ENCODE data around the gene LTBP2.

Gene LTBP2

GRCh38 chr14:74524076-74524811, 87.8 kb downstream of the LTBP2 start:
- no peaks in the 10 kb centered on the region for H3K4me1 Mint-ChIP-seq (ENCODE audit: low read depth)
- no peak overlapping the region for H3K4me3 Mint-ChIP-seq
- H3K27ac Mint-ChIP-seq: no peak overlapping the region
- H3K9me3 Mint-ChIP-seq: no peaks in the 10 kb centered on the region
- H3K36me3 Mint-ChIP-seq (ENCODE audit: low read depth): no peaks in the 10 kb centered on the region
- no peak for DNase-seq
- H3K27me3 Mint-ChIP-seq: peaks cover 2% of the 10 kb centered on the region

GRCh38 chr14:74522740-74523139, 89.3 kb downstream of the LTBP2 start:
- Mint-ChIP-seq H3K4me3 (no peak overlapping the region), H3K9me3 (no peaks in the 10 kb centered on the region), H3K4me1 (ENCODE audit: low read depth) (no peaks in the 10 kb centered on the region), H3K27ac (no peak overlapping the region), H3K27me3 (peaks cover 2% of the 10 kb centered on the region), H3K36me3 (ENCODE audit: low read depth) (no peaks in the 10 kb centered on the region)
- DNase-seq: no peak

- Mint-ChIP-seq H3K9me3 (no peaks in the 10 kb centered on the region), H3K27ac (no peak overlapping the region), H3K36me3 (ENCODE audit: low read depth) (no peaks in the 10 kb centered on the region), H3K27me3 (peaks cover 2% of the 10 kb centered on the region), H3K4me1 (ENCODE audit: low read depth) (no peaks in the 10 kb centered on the region), H3K4me3 (no peak overlapping the region)
- no peak for DNase-seq
Observed at GRCh38 chr14:74521756-74522155, 90.3 kb downstream of the LTBP2 start.

- Mint-ChIP-seq H3K4me3 (no peak overlapping the region), H3K4me1 (ENCODE audit: low read depth) (peaks cover 5% of the 10 kb centered on the region), H3K9me3 (no peaks in the 10 kb centered on the region), H3K36me3 (ENCODE audit: low read depth) (no peaks in the 10 kb centered on the region), H3K27me3 (peaks cover 12% of the 10 kb centered on the region), H3K27ac (no peak overlapping the region)
- no peak for DNase-seq
Observed at GRCh38 chr14:74519316-74520074, 92.5 kb downstream of the LTBP2 start.

- no peaks in the 10 kb centered on the region for H3K36me3 Mint-ChIP-seq (ENCODE audit: low read depth)
- no peak overlapping the region for H3K4me3 Mint-ChIP-seq
Observed at GRCh38 chr14:74518221-74518620, 93.8 kb downstream of the LTBP2 start.

GRCh38 chr14:74517731-74518130, 94.3 kb downstream of the LTBP2 start:
- Mint-ChIP-seq H3K9me3 (no peaks in the 10 kb centered on the region), H3K27ac (no peak overlapping the region), H3K27me3 (peaks cover 25% of the 10 kb centered on the region), H3K36me3 (ENCODE audit: low read depth) (no peaks in the 10 kb centered on the region), H3K4me1 (ENCODE audit: low read depth) (peaks cover 8% of the 10 kb centered on the region), H3K4me3 (no peak overlapping the region)
- no peak for DNase-seq

More at GRCh38 chr14:74518221-74518620, 93.8 kb downstream of the LTBP2 start:
- H3K4me1 Mint-ChIP-seq (ENCODE audit: low read depth): peaks cover 8% of the 10 kb centered on the region
- H3K27me3 Mint-ChIP-seq: peaks cover 20% of the 10 kb centered on the region
- H3K27ac Mint-ChIP-seq: no peak overlapping the region
- no peak for DNase-seq
- no peaks in the 10 kb centered on the region for H3K9me3 Mint-ChIP-seq

- H3K27ac Mint-ChIP-seq: no peak overlapping the region
- H3K27me3 Mint-ChIP-seq: peaks cover 33% of the 10 kb centered on the region
- H3K4me1 Mint-ChIP-seq (ENCODE audit: low read depth): peaks cover 8% of the 10 kb centered on the region
- H3K36me3 Mint-ChIP-seq (ENCODE audit: low read depth): no peaks in the 10 kb centered on the region
- no peak for DNase-seq
- no peak overlapping the region for H3K4me3 Mint-ChIP-seq
- no peaks in the 10 kb centered on the region for H3K9me3 Mint-ChIP-seq
Observed at GRCh38 chr14:74516451-74517160, 95.4 kb downstream of the LTBP2 start.

GRCh38 chr14:74515891-74516412, 96.1 kb downstream of the LTBP2 start:
- no peaks in the 10 kb centered on the region for H3K36me3 Mint-ChIP-seq (ENCODE audit: low read depth)
- H3K9me3 Mint-ChIP-seq: no peaks in the 10 kb centered on the region
- H3K27me3 Mint-ChIP-seq: peaks cover 33% of the 10 kb centered on the region
- DNase-seq: no peak
- no peak overlapping the region for H3K27ac Mint-ChIP-seq
- peaks cover 8% of the 10 kb centered on the region for H3K4me1 Mint-ChIP-seq (ENCODE audit: low read depth)
- no peak overlapping the region for H3K4me3 Mint-ChIP-seq

- H3K9me3 Mint-ChIP-seq: no peaks in the 10 kb centered on the region
- H3K4me1 Mint-ChIP-seq (ENCODE audit: low read depth): peaks cover 8% of the 10 kb centered on the region
- no peak overlapping the region for H3K27ac Mint-ChIP-seq
- DNase-seq: no peak
- peaks cover 33% of the 10 kb centered on the region for H3K27me3 Mint-ChIP-seq
- peak overlapping the region; percentile 6 for H3K4me3 Mint-ChIP-seq
- H3K36me3 Mint-ChIP-seq (ENCODE audit: low read depth): no peaks in the 10 kb centered on the region
Observed at GRCh38 chr14:74514471-74514941, 97.5 kb downstream of the LTBP2 start.

- H3K4me3 Mint-ChIP-seq: no peak overlapping the region
- H3K9me3 Mint-ChIP-seq: no peaks in the 10 kb centered on the region
- H3K27ac Mint-ChIP-seq: no peak overlapping the region
- H3K36me3 Mint-ChIP-seq (ENCODE audit: low read depth): no peaks in the 10 kb centered on the region
- no peak for DNase-seq
- H3K27me3 Mint-ChIP-seq: peaks cover 33% of the 10 kb centered on the region
- H3K4me1 Mint-ChIP-seq (ENCODE audit: low read depth): peaks cover 8% of the 10 kb centered on the region
Observed at GRCh38 chr14:74511966-74512830, 99.8 kb downstream of the LTBP2 start.

- H3K4me1 Mint-ChIP-seq (ENCODE audit: low read depth): peaks cover 8% of the 10 kb centered on the region
- H3K9me3 Mint-ChIP-seq: no peaks in the 10 kb centered on the region
- no peaks in the 10 kb centered on the region for H3K36me3 Mint-ChIP-seq (ENCODE audit: low read depth)
- H3K27ac Mint-ChIP-seq: no peak overlapping the region
- H3K4me3 Mint-ChIP-seq: no peak overlapping the region
- no peak for DNase-seq
- peaks cover 32% of the 10 kb centered on the region for H3K27me3 Mint-ChIP-seq
Observed at GRCh38 chr14:74510959-74511409, 101.1 kb downstream of the LTBP2 start.

- no peak overlapping the region for H3K4me3 Mint-ChIP-seq
- H3K36me3 Mint-ChIP-seq (ENCODE audit: low read depth): no peaks in the 10 kb centered on the region
- H3K27me3 Mint-ChIP-seq: peaks cover 26% of the 10 kb centered on the region
- no peak overlapping the region for H3K27ac Mint-ChIP-seq
- DNase-seq: no peak
- no peaks in the 10 kb centered on the region for H3K9me3 Mint-ChIP-seq
- H3K4me1 Mint-ChIP-seq (ENCODE audit: low read depth): peaks cover 8% of the 10 kb centered on the region
Observed at GRCh38 chr14:74510223-74510931, 101.7 kb downstream of the LTBP2 start.

- no peak for DNase-seq
- Mint-ChIP-seq H3K4me3 (no peak overlapping the region), H3K4me1 (ENCODE audit: low read depth) (peaks cover 5% of the 10 kb centered on the region), H3K27ac (no peak overlapping the region), H3K27me3 (peaks cover 24% of the 10 kb centered on the region), H3K36me3 (ENCODE audit: low read depth) (no peaks in the 10 kb centered on the region), H3K9me3 (no peaks in the 10 kb centered on the region)
Observed at GRCh38 chr14:74509587-74510222, 102.3 kb downstream of the LTBP2 start.

Data from activated T-cell treated with anti-CD3 and anti-CD28 coated beads, Interleukin-2, amount 50 U/mL, for 24 hours (primary cell).